Measurements from ENCODE around the gene SLC9A9. TPM values are rescaled to one million over a fixed set of nuclear protein-coding genes. Genes with fewer than 3 reads are reported as not detected.

The SLC9A9 gene
- total RNA-seq, 1 donor from 2014 or later = 21.0 TPM

DNA sequence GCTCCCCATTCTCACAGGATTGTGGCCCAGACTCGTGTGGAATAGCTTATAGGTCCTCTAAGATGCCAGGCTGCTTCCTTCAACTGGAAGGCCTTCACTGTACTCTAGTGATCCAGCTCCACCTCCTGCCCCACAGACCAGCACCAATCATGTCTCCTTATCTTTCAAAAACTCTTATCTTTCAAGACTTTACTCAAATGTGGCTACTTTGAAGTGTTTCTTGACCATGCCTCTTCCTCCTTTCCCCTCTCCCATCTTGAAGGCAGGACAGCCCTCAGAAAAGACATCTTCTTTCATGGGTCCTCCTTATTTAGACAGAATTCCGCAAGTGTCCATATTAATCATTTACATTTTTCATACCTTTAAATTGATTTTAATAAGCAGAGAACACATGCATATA is 586.4 kb downstream of the SLC9A9 start:
- DNase-seq (ENCODE audit: low spot score) = no peak

DNA sequence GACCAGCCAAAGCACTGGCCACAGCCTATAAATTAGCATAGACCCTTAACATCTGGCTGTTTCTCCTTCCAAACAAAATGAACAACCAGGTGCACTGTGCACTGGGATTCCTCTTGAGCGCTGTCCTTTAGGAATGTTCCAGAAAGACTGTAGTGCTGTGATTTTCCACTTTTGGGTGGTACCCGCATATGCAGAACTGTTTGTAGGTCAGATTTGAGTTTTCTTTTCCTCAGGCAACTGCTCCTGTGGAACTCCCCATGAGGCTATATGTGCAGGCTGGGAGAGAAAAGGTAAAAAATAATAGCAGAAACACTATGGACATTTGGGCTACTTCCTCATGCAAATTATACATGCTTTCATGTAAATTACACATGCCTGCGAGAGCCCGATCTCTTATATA is 589.6 kb downstream of the SLC9A9 start:
- DNase-seq (ENCODE audit: low spot score) = no peak

DNA sequence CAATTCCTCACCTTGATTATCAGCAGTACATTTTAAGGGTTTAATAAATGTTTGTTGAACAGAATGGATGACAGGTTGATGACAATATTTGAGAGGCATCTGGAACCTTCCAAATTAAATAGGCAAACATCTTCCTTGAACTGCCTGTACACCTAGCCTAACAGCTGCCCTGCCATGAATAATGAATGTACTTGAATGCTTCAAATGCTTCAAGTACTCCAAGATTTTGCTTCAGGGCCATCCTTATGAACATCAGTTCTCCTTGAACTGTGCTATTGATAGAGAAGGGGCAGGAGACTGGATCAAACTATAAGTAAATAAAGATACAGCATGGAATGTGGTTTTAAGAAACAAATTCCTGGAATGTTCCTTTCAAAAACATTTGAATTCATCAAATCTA is 591.9 kb downstream of the SLC9A9 start:
- DNase-seq (ENCODE audit: low spot score) = no peak

GRCh38 chr3:143255739-143256138 is 592.5 kb downstream of the SLC9A9 start:
- DNase-seq (ENCODE audit: low spot score) = no peak

- no peak for DNase-seq (ENCODE audit: low spot score)
Measured at GRCh38 chr3:143252931-143253330, 595.3 kb downstream of the SLC9A9 start.

DNA sequence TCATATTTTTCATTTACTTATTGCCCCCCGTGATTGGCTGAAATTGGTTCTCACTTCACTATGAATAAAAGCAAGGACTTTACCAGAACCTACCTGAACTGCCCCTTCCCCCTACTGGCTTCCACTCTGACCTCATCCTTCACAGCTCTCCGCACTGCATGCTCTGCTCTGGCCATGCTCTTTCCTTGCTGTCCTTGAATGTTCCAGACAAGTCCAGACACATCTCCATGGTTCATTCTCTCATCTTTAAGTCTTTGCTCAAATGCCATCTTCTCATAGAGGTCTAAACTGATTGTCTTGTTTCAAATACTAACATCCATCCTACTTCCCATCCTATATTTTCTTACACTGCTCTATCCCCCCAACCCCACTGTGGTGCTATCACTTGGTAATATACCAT is 599.3 kb downstream of the SLC9A9 start:
- DNase-seq (ENCODE audit: low spot score) = no peak

DNA sequence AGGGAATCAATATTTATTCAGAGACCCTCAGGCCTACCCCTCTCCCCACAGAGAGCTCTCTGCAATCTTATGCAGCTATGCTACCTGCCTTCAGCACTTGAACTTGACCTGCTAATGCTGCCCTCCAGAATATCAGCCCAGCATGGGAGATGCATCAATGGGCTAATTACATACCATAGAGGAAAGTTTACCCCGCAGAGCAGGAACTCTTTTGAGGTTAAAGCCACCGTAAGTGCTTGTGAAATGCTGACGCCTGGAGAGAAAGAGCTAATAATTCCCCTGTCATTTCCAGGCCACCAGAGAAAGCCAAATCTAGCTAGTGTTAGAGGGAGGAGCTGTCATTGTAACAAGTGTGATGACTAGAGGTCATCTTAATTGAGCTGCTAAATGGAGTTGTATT is 601.2 kb downstream of the SLC9A9 start:
- no peak for DNase-seq (ENCODE audit: low spot score)

GRCh38 chr3:143245692-143246091 is 602.6 kb downstream of the SLC9A9 start:
- DNase-seq (ENCODE audit: low spot score) = no peak

GRCh38 chr3:143244516-143245063 is 603.7 kb downstream of the SLC9A9 start:
- no peak for DNase-seq (ENCODE audit: low spot score)

GRCh38 chr3:143243686-143244085 is 604.6 kb downstream of the SLC9A9 start:
- DNase-seq (ENCODE audit: low spot score) = no peak

GRCh38 chr3:143242691-143243090 is 605.6 kb downstream of the SLC9A9 start:
- no peak for DNase-seq (ENCODE audit: low spot score)

GRCh38 chr3:143242101-143242500 is 606.2 kb downstream of the SLC9A9 start:
- no peak for DNase-seq (ENCODE audit: low spot score)

GRCh38 chr3:143241481-143241951 is 606.8 kb downstream of the SLC9A9 start:
- DNase-seq (ENCODE audit: low spot score) = no peak

- DNase-seq (ENCODE audit: low spot score) = no peak
Measured at GRCh38 chr3:143240886-143241285, 607.4 kb downstream of the SLC9A9 start.

DNA sequence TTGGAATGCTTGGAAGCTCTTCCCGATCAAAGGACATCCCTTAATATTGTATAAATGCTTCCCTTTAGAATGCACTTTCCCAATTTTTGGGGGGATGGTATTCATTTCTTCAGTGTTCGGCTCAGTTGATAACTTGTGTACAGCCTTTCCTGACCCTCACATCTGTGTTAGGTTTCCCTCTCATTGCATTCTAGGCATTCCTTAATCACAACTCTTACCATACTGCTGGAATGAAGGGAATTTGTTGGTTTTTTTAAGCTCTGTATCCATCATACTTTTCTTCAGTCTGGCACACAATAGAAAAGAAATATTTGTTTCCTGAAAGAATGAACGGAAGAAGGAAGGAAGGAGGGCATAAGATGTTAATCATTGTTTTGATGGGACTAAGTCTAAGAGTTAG is 609.2 kb downstream of the SLC9A9 start:
- DNase-seq (ENCODE audit: low spot score) = no peak

DNA sequence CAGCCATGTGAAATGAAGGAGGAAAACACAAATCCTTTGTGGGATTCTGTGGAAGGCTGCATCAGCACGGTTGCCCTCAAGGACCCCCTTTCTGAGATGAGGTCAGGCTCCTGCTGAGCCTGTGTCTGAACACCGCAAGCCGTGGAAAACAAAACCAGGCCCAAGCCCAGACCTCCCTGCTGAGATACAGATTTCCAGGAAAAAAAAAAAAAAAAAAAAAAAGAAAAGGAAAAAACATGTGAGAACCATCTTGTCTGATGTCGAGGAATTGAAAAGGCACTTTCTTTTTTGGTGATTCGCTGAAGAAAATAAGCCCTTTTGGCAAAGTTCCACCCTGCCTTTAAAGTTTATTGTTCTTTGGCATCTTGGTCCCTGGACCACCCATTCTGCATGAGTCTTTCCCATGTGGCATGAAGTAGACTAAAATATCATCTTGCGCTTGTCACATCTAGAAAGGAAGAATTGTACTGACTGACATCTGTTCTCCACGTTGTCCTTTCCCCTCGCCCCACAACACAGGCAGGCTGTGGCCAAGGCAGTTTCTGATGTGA is 611.1 kb downstream of the SLC9A9 start:
- DNase-seq (ENCODE audit: low spot score) = no peak

GRCh38 chr3:143236226-143236964 is 611.9 kb downstream of the SLC9A9 start:
- DNase-seq (ENCODE audit: low spot score) = no peak

DNA sequence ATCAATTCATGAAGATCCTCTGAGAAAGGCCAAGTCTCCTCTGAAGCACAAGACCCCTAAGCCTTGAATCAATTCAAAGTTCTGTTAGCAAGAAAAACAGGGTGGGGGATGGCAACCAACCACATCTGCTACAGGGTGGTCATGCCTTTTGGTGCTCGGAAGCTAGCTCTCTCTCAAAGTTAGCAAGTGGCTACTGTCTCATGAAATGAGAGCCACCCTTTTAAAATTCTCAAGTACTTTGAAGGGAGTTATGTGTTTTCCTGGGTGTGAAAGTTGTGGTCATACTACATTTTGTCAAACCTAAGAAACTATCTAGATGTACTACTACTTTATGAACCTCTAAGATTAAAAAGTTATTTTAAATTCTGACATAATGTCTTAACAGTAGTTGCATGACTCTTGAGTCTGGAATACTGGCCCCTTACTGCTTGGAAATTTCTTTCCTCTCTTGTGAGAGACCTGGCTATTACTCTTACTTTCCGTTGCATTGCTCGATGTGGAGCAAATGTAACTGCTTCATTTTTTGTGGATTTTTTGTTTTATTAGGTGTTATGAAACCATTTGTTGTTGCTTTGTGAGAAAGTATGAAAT is 612.6 kb downstream of the SLC9A9 start:
- no peak for DNase-seq (ENCODE audit: low spot score)

DNA sequence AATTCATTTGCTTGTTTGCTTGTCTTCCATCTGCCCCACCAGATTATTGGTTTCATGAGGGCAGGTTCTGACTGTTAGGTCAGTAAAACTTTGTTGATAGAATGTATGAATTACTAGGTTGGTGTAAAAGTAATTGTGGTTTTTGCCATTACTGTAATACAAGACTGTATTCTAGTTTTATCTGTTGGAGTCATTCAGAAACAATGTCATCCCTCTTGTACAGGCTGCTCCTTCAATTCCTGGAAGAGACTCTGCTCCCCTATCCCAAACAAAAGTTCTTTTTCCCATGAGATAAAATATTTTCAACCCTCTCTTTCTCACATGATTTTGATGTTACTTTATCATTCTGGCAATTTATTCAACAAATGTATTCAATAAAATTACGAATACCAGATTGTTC is 613.7 kb downstream of the SLC9A9 start:
- DNase-seq (ENCODE audit: low spot score) = no peak

DNA sequence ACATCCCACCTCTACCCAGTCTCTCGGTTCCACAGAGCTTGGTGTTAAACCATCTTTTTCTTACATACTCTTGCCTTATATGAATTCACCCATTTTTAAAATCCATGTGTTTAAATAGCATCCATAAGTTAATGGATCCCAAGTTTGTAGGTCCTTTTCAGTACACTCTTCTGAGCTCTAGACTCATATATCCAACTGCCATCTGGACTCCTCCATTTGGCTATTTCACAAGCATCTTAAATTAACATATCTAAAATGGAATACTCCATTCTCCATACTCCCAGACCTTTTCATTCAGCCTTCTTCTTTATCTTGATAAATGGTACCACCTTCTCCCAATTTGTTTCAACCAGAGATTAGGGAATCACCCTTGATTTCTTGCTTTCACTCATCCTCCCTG is 615.3 kb downstream of the SLC9A9 start:
- no peak for DNase-seq (ENCODE audit: low spot score)

GRCh38 chr3:143228405-143228804 is 619.9 kb downstream of the SLC9A9 start:
- no peak for DNase-seq (ENCODE audit: low spot score)

GRCh38 chr3:143226678-143227291 is 621.5 kb downstream of the SLC9A9 start:
- no peak for DNase-seq (ENCODE audit: low spot score)

Measured in mesenteric fat pad (tissue), 1 donor.